A673 (cell line): ENCODE results near the gene G3BP2. TPM values are rescaled to one million over a fixed set of nuclear protein-coding genes. Genes with fewer than 3 reads are reported as not detected.

Experiments
- BruUV-seq: library from RNA; stranded (reverse); fragments of 400-500 nt; replicated peaks from 2 replicates; lab custom pipeline; 2021; lab: Mats Ljungman, UMichigan
- CTCF ChIA-PET: fragments of 300-600 bp; sonication (Branson Sonifier 250); formaldehyde crosslinking; loops from one replicate; lab custom pipeline; 2022; ENCODE audit warnings: antibody characterized with exemption; lab: Charles Lee
- POLR2A ChIA-PET: fragments of 300-600 bp; sonication (Branson Sonifier 250); formaldehyde crosslinking; loops from one replicate; lab custom pipeline; 2022; ENCODE audit warnings: antibody characterized with exemption; ENCODE audit not compliant: low non-redundant PET; lab: Charles Lee
- DNase-seq: peaks from one replicate; pipeline ENCODE4 v3.0.0-alpha.2; 2015; ENCODE audit warnings: low spot score
- H3K27ac ChIP-seq: fragments of 200-600 bp; sonication (generic); 2 replicates; pipeline ENCODE4 v1.5.1; 2016; ENCODE audit warnings: mixed run types, low read depth, mild to moderate bottlenecking, mixed read lengths, antibody characterized with exemption, low read length; ENCODE audit not compliant: poor library complexity, severe bottlenecking
- H3K27me3 ChIP-seq: fragments of 200-600 bp; sonication (generic); replicated peaks from 2 replicates; pipeline ENCODE4 v1.6.1; 2017; ENCODE audit warnings: mixed run types, low read depth, mild to moderate bottlenecking, mixed read lengths, antibody characterized with exemption, low read length; ENCODE audit not compliant: insufficient read depth, poor library complexity
- H3K36me3 ChIP-seq: fragments of 200-600 bp; sonication (generic); 2 replicates; pipeline ENCODE4 v1.6.1; 2016; ENCODE audit warnings: mixed run types, mild to moderate bottlenecking, mixed read lengths, antibody characterized with exemption, low read length; ENCODE audit not compliant: insufficient read depth, poor library complexity, severe bottlenecking
- H3K4me1 ChIP-seq: fragments of 200-600 bp; sonication (generic); 2 replicates; pipeline ENCODE4 v1.6.1; 2017; ENCODE audit warnings: mixed run types, mild to moderate bottlenecking, mixed read lengths, antibody characterized with exemption, low read length; ENCODE audit not compliant: insufficient read depth, poor library complexity, severe bottlenecking
- H3K4me3 ChIP-seq: fragments of 200-600 bp; sonication (generic); 2 replicates; pipeline ENCODE4 v1.5.1; 2016; ENCODE audit warnings: low read depth, mixed run types, mild to moderate bottlenecking, mixed read lengths, low read length; ENCODE audit not compliant: poor library complexity, severe bottlenecking
- H3K9me3 ChIP-seq: fragments of 200-600 bp; sonication (generic); 2 replicates; pipeline ENCODE4 v1.6.1; 2016; ENCODE audit warnings: mixed run types, low read depth, mild to moderate bottlenecking, mixed read lengths, antibody characterized with exemption, low read length; ENCODE audit not compliant: poor library complexity, severe bottlenecking
- EZH2 ChIP-seq: fragments of 200-600 bp; sonication (generic); IDR thresholded peaks from 2 replicates; pipeline ENCODE4 v1.6.1; 2017; ENCODE audit warnings: borderline replicate concordance, low read depth, mild to moderate bottlenecking, mixed read lengths, antibody characterized with exemption, low read length; ENCODE audit not compliant: poor library complexity, severe bottlenecking
- intact Hi-C: fragments of 100-400 bp; cut with micrococcal nuclease; formaldehyde crosslinking; loops from one replicate; pipeline ENCODE4 v1.10.0; 2022; ENCODE audit not compliant: unreplicated experiment
- total RNA-seq: library from RNA; stranded (reverse); gene quantifications from 2 replicates; pipeline ENCODE4 v1.2.3, GENCODE V29; 2021
- TF ChIP-seq, protein P1 (sequence below): fragments of 300-800, 200-600 bp; sonication (generic); conservative IDR thresholded peaks from 2 replicates; pipeline ENCODE4 v1.5.1; 2017; ENCODE audit warnings: low read depth, mild to moderate bottlenecking, antibody characterized with exemption, low read length, moderate library complexity, mixed read lengths

G3BP2 gene
- total RNA-seq, 1 experiment from 2014 or later: 124 TPM

DNA sequence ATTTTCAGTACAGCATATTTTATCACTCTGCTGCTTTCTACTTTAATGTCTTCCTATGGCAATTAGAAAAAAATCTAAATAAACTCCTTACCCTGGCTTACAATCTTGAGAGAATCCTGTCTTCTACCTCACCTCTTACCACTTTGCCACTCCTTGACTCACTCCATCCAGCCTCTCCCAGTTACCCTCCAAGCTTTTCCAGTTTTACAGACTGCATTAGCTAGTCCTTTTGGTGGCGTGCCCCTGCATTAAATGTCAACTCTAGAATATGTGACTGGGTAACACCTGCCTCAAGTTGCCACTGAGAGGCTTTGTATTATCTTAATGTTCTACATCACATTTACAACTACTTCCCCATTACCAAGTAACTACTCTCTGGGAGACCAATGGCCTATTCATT, 35.4 kb downstream of the G3BP2 start:
- CTCF ChIA-PET: no interaction called here
- intact Hi-C loops: no loop called here
- Histone ChIP-seq H3K9me3 (no peaks in the 10 kb centered on the region), H3K27ac (no peak overlapping the region), H3K4me1 (no peaks in the 10 kb centered on the region), H3K27me3 (no peaks in the 10 kb centered on the region), H3K4me3 (no peak overlapping the region), H3K36me3 (peaks cover 2% of the 10 kb centered on the region)
- TF ChIP-seq, protein P1, sequence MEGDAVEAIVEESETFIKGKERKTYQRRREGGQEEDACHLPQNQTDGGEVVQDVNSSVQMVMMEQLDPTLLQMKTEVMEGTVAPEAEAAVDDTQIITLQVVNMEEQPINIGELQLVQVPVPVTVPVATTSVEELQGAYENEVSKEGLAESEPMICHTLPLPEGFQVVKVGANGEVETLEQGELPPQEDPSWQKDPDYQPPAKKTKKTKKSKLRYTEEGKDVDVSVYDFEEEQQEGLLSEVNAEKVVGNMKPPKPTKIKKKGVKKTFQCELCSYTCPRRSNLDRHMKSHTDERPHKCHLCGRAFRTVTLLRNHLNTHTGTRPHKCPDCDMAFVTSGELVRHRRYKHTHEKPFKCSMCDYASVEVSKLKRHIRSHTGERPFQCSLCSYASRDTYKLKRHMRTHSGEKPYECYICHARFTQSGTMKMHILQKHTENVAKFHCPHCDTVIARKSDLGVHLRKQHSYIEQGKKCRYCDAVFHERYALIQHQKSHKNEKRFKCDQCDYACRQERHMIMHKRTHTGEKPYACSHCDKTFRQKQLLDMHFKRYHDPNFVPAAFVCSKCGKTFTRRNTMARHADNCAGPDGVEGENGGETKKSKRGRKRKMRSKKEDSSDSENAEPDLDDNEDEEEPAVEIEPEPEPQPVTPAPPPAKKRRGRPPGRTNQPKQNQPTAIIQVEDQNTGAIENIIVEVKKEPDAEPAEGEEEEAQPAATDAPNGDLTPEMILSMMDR: no peak
- no peak for DNase-seq
- POLR2A ChIA-PET: no interaction called here
- no TSS peak for BruUV-seq

DNA sequence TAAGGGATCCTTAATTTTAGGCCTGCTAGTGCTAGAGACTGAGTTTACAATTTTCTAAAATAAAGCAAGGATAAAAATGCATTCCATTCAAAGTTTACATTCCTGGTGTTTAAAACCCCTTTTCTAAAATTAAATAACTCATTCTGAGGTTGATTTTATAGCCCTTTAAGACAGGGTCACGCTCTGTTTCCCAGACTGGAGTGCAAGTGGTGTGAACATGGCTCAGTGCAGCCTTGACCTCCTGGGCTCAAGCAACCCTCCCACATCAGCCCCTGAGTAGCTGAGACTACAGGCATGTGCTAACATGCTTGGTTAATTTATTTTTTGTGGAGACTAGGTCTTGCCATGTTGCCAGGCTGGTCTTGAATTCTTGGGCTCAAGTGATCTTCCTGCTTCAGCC, 36.0 kb downstream of the G3BP2 start:
- H3K9me3 ChIP-seq: no peaks in the 10 kb centered on the region
- H3K27ac ChIP-seq: no peak overlapping the region
- no peaks in the 10 kb centered on the region for H3K4me1 ChIP-seq
- DNase-seq: no peak
- no peaks in the 10 kb centered on the region for H3K36me3 ChIP-seq
- ChIA-PET CTCF (no interaction called here), POLR2A (no interaction called here)
- no TSS peak for BruUV-seq
- intact Hi-C loops: no loop called here
- H3K4me3 ChIP-seq: no peak overlapping the region
- no peak for TF ChIP-seq EZH2
- TF ChIP-seq, protein P1: no peak
- no peaks in the 10 kb centered on the region for H3K27me3 ChIP-seq

DNA sequence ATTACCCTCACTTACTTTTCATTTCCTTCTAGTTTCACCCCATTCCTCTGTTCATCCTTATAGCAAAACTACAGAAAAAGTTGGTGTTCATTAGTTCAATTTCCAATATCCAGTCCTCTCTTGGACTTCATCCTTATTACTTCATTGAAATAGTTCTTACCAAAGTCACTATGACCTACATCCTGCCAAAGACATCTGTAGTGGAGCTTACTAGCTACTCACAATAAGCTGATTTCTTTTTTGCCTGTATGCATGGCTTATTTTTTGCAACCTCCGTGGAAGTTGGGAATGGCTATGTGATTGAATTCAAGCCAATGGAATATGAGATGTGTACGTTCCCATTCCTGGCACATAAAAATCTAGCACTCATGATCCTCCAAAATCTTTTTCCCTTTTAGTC, 38.3 kb downstream of the G3BP2 start:
- Histone ChIP-seq H3K4me3 (no peak overlapping the region), H3K9me3 (no peaks in the 10 kb centered on the region), H3K27me3 (no peaks in the 10 kb centered on the region), H3K27ac (no peak overlapping the region), H3K4me1 (no peaks in the 10 kb centered on the region), H3K36me3 (no peaks in the 10 kb centered on the region)
- DNase-seq: no peak
- POLR2A ChIA-PET: no interaction called here
- intact Hi-C loops: no loop called here
- no peak for TF ChIP-seq EZH2
- TF ChIP-seq, protein P1: no peak
- CTCF ChIA-PET: no interaction called here
- no TSS peak for BruUV-seq
